Activated naive CD4-positive, alpha-beta T cell treated with anti-CD3 and anti-CD28 coated beads, Interleukin-2, amount 10 ng/mL, durations not matched to agents 7 days and 5 days (primary cell): ENCODE results near the gene NTMT1.
"Not testable (repeated sequence)": the region's sequence is repeated elsewhere in the genome, so short reads cannot be mapped to it uniquely, and the experiment has no call there.

ENCODE experiments used
- CTCF ChIA-PET: fragments of 350-600 bp; sonication (Branson Sonifier 250); formaldehyde crosslinking; loops from one replicate; lab custom pipeline; 2021; ENCODE audit warnings: antibody characterized with exemption; lab: Charles Lee
- DNase-seq: peaks from one replicate; pipeline ENCODE4 v3.0.0-alpha.2; 2020
- H3K27ac Mint-ChIP-seq: one replicate; pipeline ENCODE4 v1.8.0; 2021; ENCODE audit warnings: mild to moderate bottlenecking, moderate library complexity, mixed read lengths
- H3K27me3 Mint-ChIP-seq: one replicate; pipeline ENCODE4 v1.8.0; 2021; ENCODE audit warnings: mild to moderate bottlenecking, mixed read lengths
- H3K36me3 Mint-ChIP-seq: one replicate; pipeline ENCODE4 v1.8.0; 2021; ENCODE audit warnings: mixed read lengths
- H3K4me1 Mint-ChIP-seq: one replicate; pipeline ENCODE4 v1.8.0; 2021; ENCODE audit warnings: mixed read lengths
- H3K4me3 Mint-ChIP-seq: one replicate; pipeline ENCODE4 v1.8.0; 2021; ENCODE audit warnings: mild to moderate bottlenecking, moderate library complexity, mixed read lengths
- H3K9me3 Mint-ChIP-seq: one replicate; pipeline ENCODE4 v1.8.0; 2021; ENCODE audit warnings: mixed read lengths

The NTMT1 gene

DNA sequence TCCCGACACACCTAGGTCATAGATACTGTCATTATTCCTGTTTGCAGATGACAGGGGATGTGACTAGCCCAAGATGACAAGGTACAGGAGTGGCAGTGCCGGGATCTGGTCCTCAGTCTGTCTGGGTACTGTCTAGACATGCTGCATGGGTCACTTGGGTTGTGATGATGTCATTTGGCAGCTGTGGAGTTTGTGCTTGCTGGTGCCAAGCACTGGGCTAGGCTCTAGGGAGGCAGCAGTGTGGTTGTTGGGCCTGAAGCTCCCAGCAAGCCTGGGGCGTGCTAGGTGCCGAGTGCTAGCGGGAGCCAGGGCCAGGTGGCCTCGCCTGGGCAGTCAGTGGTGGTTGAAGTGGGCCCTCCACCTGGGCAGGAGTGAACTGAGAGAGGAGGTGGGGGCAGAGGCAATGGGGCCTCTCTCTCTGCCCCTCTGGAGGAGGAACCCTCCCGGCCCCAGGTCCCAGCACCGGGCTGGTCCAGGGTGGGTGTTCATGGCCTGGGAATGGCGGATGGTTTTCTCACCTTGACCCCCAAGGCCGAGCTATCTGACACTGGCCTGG lies 24.8 kb downstream of the NTMT1 start:
- Mint-ChIP-seq H3K27ac (no peak overlapping the region), H3K27me3 (peaks cover 24% of the 10 kb centered on the region), H3K9me3 (no peaks in the 10 kb centered on the region), H3K4me1 (no peaks in the 10 kb centered on the region), H3K4me3 (no peak overlapping the region), H3K36me3 (no peaks in the 10 kb centered on the region)
- DNase-seq = no peak
- CTCF ChIA-PET = no interaction called here

DNA sequence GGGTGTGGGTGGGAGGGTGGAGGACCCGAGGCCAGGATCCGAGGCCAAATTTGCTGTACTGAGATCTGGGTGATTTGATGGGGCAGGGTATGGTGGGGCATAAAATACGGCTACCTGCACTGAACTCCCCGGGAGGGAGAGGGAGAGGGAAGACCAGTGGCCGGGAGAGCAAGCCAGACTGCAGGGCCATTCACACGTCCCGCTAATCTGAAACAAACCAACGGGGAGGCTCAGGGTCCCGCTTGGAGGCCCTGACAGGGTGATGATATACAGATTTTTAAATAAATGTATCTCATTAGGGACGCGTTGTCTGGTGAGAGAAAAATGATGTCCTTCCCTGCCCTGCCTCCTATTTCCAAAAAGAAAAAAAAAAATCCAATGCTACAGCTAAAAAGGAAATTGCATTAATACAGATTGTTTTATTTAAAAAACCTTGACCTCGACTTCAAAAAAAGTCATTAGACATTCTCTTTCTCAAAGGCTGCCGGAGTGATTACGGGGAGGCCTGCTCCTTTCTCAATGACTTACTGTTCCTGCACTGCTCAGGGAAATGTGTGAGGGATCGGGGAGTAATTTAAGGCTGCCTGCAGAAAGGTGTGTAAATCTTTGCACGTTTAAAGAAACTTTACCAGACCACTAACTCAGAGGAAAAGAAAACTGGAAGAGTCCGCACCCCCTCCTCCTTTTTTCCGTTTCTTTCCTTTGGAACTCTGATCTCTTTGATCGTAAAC lies 28.0 kb downstream of the NTMT1 start:
- H3K27ac Mint-ChIP-seq = no peak overlapping the region
- H3K36me3 Mint-ChIP-seq = no peaks in the 10 kb centered on the region
- no peak for DNase-seq
- H3K9me3 Mint-ChIP-seq = no peaks in the 10 kb centered on the region
- CTCF ChIA-PET = no interaction called here
- no peak overlapping the region for H3K4me3 Mint-ChIP-seq
- H3K4me1 Mint-ChIP-seq = no peaks in the 10 kb centered on the region
- H3K27me3 Mint-ChIP-seq = peaks cover 26% of the 10 kb centered on the region

DNA sequence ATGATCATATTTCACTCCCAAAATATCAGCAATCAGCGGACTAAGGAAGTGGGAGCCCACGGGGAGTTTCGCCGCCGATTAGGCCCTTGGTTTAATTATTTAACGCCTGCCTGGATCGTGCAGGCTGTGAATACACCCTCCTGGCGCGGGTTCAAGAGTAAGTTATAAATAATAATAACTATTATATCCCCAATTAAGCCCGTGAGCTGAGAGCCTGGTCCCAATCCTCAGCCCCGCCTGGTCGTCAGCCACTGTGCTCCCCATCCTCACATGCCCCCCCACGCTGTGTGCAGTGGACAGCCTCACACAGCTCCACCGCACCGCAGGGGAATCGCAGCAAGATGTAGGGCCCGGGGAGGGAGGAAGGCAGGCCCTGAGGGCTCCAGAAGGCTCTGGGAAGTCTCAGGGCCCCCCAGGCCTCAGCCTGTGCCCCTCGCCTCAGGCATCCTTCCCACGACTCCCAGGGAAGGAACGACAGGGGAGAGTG lies 28.6 kb downstream of the NTMT1 start:
- no peaks in the 10 kb centered on the region for H3K9me3 Mint-ChIP-seq
- H3K4me1 Mint-ChIP-seq = no peaks in the 10 kb centered on the region
- no peaks in the 10 kb centered on the region for H3K36me3 Mint-ChIP-seq
- CTCF ChIA-PET = no interaction called here
- H3K4me3 Mint-ChIP-seq = no peak overlapping the region
- no peak overlapping the region for H3K27ac Mint-ChIP-seq
- H3K27me3 Mint-ChIP-seq = peaks cover 28% of the 10 kb centered on the region
- DNase-seq = no peak

DNA sequence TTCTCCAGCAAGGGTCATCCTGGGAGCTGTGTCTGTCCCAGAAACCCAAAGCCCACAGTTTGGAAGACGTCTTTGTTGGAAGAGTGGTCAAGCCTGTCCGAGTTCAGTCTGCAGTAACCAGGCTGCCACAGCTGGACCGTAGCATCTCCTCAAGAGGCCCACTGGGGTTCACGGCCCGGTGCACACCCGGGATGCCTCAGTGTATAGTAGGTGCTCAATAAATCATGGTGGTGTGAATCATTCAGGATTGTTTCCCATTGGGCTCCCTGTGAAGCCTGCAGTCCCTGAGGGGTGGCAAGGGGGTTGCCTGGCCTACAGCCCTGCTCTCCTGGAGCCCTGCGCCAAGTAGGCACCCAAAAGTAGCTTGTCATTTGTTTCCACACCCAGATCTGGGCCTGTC lies 29.2 kb downstream of the NTMT1 start:
- Mint-ChIP-seq H3K4me1 (no peaks in the 10 kb centered on the region), H3K27ac (no peak overlapping the region), H3K9me3 (no peaks in the 10 kb centered on the region), H3K27me3 (peaks cover 32% of the 10 kb centered on the region), H3K4me3 (no peak overlapping the region), H3K36me3 (no peaks in the 10 kb centered on the region)
- DNase-seq = no peak
- CTCF ChIA-PET = interaction anchor here (1.7 kb wide), 1 partner anchor 12 kb away, joined by 4 read pairs; no protein-coding TSS in a partner anchor

DNA sequence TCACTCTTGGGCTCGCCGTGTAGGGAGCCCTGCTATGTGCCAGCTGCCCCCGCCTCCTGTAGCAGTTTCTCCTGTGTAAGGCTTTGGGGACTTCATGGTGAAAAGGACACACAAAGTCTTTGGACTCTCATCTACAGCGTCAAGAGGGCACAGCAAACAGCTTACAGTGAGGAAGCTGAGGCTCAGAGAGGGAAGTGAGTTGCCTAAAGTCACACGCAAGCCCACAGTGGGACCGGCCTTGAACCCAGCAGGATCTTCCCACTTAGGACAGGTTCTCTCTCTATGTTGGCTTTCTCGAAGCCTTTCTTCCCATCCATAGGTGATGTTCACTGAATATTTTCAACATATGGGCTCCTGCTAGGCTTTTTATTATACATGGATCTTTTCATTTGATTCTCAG lies 29.7 kb downstream of the NTMT1 start:
- Mint-ChIP-seq H3K4me3 (no peak overlapping the region), H3K27ac (no peak overlapping the region), H3K27me3 (peaks cover 36% of the 10 kb centered on the region), H3K36me3 (no peaks in the 10 kb centered on the region), H3K4me1 (no peaks in the 10 kb centered on the region), H3K9me3 (no peaks in the 10 kb centered on the region)
- no peak for DNase-seq
- CTCF ChIA-PET = interaction anchor here (1.7 kb wide), 1 partner anchor 12 kb away, joined by 4 read pairs; no protein-coding TSS in a partner anchor

DNA sequence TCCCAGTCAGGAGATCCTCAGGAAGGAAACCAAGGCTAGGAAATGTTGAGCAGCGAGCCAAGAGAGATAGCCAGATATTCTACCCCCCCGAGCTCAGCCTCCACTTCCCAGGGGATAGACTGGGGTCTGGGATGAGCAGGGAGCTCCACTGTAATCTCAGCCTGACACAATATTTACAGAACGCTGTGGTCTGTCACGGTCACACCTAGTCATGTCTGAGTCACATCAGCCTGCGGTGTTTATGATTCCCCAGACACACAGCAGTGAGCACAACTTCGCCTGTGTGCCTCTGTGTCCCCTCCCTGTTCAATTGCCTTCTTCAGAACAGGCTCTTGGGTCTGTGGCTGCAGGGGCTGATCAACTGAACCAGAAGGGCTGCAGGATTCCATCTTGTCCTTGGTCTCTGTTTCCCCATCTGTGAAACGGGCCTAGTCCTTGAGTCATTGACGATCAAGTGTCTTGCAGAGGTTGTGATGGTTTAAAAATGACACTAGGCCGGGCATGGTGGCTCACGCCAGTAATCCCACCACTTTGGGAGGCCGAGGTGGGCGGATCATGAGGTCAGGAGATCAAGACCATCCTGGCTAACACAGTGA lies 30.9 kb downstream of the NTMT1 start:
- Mint-ChIP-seq H3K4me3 (no peak overlapping the region), H3K4me1 (no peaks in the 10 kb centered on the region), H3K36me3 (no peaks in the 10 kb centered on the region), H3K9me3 (no peaks in the 10 kb centered on the region), H3K27me3 (peaks cover 39% of the 10 kb centered on the region), H3K27ac (no peak overlapping the region)
- CTCF ChIA-PET = interaction anchor here (1.4 to 1.7 kb wide), 2 partner anchors 13 to 70 kb away, joined by 4 read pairs; no protein-coding TSS in a partner anchor
- DNase-seq = no peak

DNA sequence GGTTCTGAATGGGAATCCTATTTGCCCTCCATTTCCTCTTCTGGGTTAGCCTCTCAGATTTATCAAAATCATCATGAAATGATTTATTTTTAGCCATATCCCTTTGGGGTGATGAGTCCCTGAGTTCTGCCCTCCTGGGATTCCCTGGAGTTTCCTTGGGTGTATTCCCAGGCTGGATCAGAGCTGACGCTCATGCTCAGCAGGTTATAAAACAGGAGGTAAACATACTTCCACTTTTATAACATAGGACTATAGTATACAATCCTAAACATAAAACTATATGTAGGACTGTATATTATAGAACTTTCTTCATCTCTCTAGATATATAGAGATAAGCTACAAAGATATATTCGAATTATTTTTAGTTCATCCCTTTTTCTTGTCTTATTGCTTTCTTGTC lies 35.1 kb downstream of the NTMT1 start:
- CTCF ChIA-PET = interaction anchor here (1.0 kb wide), 1 partner anchor 77 kb away, joined by 4 read pairs; no protein-coding TSS in a partner anchor
- DNase-seq = no peak
- Mint-ChIP-seq H3K27me3 (peaks cover 54% of the 10 kb centered on the region), H3K27ac (no peak overlapping the region), H3K9me3 (no peaks in the 10 kb centered on the region), H3K4me3 (no peak overlapping the region), H3K4me1 (peaks cover 8% of the 10 kb centered on the region), H3K36me3 (no peaks in the 10 kb centered on the region)

DNA sequence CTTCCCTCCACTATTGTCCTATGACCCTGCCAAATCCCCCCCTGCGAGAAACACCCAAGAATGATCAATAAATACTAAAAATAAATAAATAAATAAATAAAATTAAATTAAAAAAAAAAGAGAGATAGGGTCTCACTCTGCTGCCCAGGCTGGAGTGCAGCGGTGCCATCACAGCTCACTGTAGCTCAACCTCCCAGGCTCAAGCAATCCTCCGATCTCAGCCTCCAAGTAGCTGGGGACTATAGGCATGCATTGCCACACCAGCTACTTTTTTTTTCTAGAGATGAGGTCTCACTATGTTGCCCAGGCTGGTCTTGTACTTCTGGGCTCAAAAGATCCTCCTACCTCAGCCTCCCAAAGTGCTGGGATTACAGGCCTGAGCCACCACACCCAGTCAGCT lies 36.3 kb downstream of the NTMT1 start:
- not testable (repeated sequence) for H3K9me3 Mint-ChIP-seq, H3K36me3 Mint-ChIP-seq, DNase-seq, H3K4me1 Mint-ChIP-seq, H3K27ac Mint-ChIP-seq, H3K4me3 Mint-ChIP-seq
- CTCF ChIA-PET = interaction anchor here (0.9 kb wide), 1 partner anchor 122 kb away, joined by 3 read pairs; no protein-coding TSS in a partner anchor
- H3K27me3 Mint-ChIP-seq = peaks cover 66% of the 10 kb centered on the region

DNA sequence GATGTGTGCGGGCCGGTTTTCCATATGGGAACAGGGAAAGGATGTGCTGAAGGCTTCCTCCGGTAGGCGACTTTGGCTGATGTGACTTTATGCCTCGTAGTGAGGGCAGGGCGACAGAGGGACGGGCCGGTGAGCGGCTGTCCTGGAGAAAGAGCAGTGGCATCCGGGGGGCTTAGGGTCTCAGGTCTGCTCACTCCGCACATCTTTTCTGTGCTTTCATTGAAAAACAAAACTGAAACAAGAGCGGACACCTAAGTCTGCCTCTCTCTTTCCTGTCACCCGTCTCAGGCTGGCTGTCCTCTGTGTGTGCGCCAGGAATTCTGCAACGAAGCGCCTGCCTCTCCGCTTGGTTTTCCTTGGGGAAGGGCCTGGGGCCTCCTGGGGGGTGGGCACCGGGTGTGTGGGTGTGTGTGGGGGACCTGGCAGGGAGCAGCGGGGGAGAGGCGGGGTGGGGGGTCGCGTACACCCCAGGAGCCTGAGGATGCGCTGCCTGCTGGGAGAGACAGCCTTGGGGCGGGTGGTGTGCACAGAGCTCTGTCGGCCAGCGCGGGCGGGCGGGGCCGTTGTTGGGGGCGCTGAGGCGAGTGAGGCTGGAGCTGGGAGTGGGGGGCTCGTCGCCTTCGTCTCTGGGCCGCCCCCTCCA lies 38.9 kb downstream of the NTMT1 start:
- no peak for DNase-seq
- Mint-ChIP-seq H3K9me3 (no peaks in the 10 kb centered on the region), H3K4me3 (peak overlapping the region; percentile 65), H3K27ac (no peak overlapping the region), H3K4me1 (peaks cover 8% of the 10 kb centered on the region), H3K36me3 (no peaks in the 10 kb centered on the region), H3K27me3 (peaks cover 88% of the 10 kb centered on the region)
- CTCF ChIA-PET = interaction anchor here (0.6 kb wide), 1 partner anchor 24 kb away, joined by 3 read pairs; no protein-coding TSS in a partner anchor

DNA sequence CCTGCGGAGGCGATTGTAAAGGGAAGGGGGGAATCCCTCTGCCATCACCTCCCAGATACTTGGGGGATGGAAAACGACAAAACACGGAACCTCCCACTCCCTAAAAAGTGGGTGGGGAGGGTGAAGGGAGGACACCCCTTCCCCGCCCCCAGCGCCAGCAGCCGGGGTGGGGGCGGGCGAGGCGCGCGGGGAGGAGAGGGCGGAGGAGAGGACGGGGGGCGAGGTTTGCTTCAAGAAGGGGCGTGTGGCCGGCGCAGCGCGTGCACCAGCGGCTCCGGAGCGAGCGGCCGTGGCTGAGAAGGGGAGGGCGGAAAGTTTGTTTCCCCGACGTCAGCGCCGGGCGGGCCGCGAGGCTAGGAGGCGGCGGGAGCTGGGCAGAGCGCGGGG lies 39.4 kb downstream of the NTMT1 start, which contains the start of gene PRRX2:
Gene PRRX2 (plus strand): TSS at position 259 of the 387 bp plus-strand sequence. CDS start 221 bp downstream, outside the sequence.
- peak within 1 kb of the TSS; percentile 65 for H3K4me3 Mint-ChIP-seq
- CTCF ChIA-PET = interaction anchor here (0.6 kb wide), 1 partner anchor 24 kb away, joined by 3 read pairs; no protein-coding TSS in a partner anchor
- H3K9me3 Mint-ChIP-seq = no peaks in the 10 kb centered on the region
- peaks cover 84% of the 10 kb centered on the region for H3K27me3 Mint-ChIP-seq
- peaks cover 8% of the 10 kb centered on the region for H3K4me1 Mint-ChIP-seq
- H3K27ac Mint-ChIP-seq = no peak within 1 kb of the TSS
- no peaks in the 10 kb centered on the region for H3K36me3 Mint-ChIP-seq
- peak; percentile 62 for DNase-seq

DNA sequence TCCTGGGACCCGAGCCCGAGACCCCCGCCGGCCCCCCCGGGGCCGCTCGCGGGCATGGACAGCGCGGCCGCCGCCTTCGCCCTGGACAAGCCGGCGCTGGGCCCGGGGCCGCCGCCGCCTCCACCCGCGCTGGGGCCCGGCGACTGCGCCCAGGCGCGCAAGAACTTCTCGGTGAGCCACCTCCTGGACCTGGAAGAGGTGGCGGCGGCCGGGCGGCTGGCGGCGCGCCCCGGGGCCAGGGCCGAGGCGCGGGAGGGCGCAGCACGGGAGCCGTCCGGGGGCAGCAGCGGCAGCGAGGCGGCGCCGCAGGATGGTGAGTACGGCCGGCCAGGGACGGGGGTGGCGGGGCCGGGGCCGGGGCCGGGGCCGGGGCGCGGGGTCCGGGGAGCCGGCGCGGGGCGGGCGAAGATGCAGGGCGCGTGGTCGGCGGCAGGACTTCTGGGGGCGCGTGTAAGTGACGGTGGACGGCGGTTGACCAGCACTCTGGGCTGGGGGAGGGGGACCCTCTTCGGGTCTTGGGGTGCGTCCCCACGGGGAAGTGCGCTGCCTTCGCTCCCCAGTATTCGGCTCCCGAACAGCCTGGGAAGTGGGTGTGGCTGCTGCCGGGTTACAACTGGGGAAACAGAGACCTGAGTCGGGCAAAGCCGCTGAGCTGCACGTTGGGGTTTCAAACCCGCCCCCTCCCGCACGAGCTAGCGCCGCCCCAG lies 40.0 kb downstream of the NTMT1 start:
- peaks cover 8% of the 10 kb centered on the region for H3K4me1 Mint-ChIP-seq
- peaks cover 84% of the 10 kb centered on the region for H3K27me3 Mint-ChIP-seq
- DNase-seq = no peak
- H3K4me3 Mint-ChIP-seq = peak overlapping the region; percentile 18
- H3K36me3 Mint-ChIP-seq = no peaks in the 10 kb centered on the region
- H3K9me3 Mint-ChIP-seq = no peaks in the 10 kb centered on the region
- no peak overlapping the region for H3K27ac Mint-ChIP-seq
- CTCF ChIA-PET = interaction anchor here (0.6 kb wide), 1 partner anchor 23 kb away, joined by 3 read pairs; no protein-coding TSS in a partner anchor

DNA sequence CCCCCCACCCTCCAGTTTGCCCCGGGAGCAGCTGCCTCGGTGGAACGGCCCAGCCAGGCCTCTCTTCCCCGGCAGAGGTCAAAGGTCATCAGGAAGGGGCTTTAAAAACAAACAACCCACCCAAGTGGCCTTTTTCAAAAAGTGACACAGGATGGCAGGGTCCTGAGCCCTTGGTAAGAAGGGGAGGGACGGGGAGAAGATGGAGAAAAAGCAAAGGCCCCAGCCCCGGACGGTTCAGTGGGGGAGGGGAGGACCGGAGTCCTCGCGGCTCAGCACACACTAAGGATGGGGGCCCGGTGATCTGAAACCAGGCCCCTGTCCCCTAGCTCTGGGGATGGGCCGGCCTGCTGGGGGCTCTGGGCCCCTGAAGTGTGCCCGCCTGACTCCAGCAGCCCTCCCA lies 40.6 kb downstream of the NTMT1 start:
- H3K4me1 Mint-ChIP-seq = peaks cover 8% of the 10 kb centered on the region
- H3K9me3 Mint-ChIP-seq = no peaks in the 10 kb centered on the region
- no peaks in the 10 kb centered on the region for H3K36me3 Mint-ChIP-seq
- CTCF ChIA-PET = no interaction called here
- no peak for DNase-seq
- H3K27me3 Mint-ChIP-seq = peaks cover 85% of the 10 kb centered on the region
- no peak overlapping the region for H3K27ac Mint-ChIP-seq
- no peak overlapping the region for H3K4me3 Mint-ChIP-seq

DNA sequence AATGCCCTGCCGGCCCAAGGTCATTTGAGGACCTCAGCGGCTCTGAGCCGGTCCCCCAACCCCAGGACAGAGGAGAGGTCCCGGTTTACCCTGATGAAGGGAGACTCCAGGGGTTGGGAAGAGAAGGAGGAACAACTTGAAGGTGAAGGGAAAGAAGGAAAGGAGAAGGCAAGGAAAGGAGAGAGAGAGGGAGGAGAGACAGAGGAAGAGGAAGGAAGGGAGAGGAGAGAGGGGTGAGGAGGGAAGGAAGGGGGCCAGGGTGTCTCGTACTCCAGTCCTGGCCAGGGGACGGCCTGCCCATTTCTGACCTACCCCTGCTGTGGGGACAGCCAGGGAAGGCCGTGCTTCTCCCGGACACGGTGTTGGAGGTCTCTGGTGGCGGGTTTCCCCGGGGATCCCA lies 41.4 kb downstream of the NTMT1 start:
- Mint-ChIP-seq H3K27me3 (peaks cover 89% of the 10 kb centered on the region), H3K4me3 (no peak overlapping the region), H3K27ac (no peak overlapping the region), H3K9me3 (no peaks in the 10 kb centered on the region), H3K4me1 (peaks cover 8% of the 10 kb centered on the region), H3K36me3 (no peaks in the 10 kb centered on the region)
- CTCF ChIA-PET = interaction anchor here (0.5 kb wide), 1 partner anchor 135 kb away, joined by 3 read pairs; no protein-coding TSS in a partner anchor
- no peak for DNase-seq
